ENCODE results near the gene PHLPP1.

DNA sequence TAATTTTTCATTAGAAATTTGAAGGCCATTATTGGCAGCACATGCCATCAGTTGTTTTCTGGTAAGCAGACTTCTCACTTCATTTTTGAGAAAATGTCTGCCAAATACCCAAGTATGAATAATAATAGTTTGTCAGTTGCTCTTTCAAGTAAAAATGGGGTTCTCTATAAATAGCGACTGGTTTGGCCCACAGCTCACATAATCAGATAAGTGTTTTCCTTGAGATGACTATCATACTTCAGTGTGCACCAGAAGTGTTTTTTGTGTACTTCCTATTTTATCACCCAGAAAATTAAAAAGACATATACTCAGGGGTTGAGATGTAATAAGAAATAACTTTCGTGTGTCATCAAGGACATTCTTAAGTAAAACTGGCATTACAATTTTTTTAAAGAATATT is 147.1 kb downstream of the PHLPP1 start:
- TF ChIP-seq POLR2A (IDR thresholded peaks at IDR 0.05; ENCODE audit: low read length) (no peak), GATA1 (IDR thresholded peaks at IDR 0.05; ENCODE audit: low read depth, low read length) (no peak)
